HG03108 (cell line): ENCODE data around the gene EXOC3.
"Not testable (repeated sequence)": the region's sequence is repeated elsewhere in the genome, so short reads cannot be mapped to it uniquely, and the experiment has no call there.

Experiments
- ATAC-seq: cut with Tn5 transposase; IDR thresholded peaks from one replicate; pipeline ENCODE4 v1.9.1; 2021; ENCODE audit warnings: moderate library complexity; ENCODE audit not compliant: unreplicated experiment

Gene EXOC3

DNA sequence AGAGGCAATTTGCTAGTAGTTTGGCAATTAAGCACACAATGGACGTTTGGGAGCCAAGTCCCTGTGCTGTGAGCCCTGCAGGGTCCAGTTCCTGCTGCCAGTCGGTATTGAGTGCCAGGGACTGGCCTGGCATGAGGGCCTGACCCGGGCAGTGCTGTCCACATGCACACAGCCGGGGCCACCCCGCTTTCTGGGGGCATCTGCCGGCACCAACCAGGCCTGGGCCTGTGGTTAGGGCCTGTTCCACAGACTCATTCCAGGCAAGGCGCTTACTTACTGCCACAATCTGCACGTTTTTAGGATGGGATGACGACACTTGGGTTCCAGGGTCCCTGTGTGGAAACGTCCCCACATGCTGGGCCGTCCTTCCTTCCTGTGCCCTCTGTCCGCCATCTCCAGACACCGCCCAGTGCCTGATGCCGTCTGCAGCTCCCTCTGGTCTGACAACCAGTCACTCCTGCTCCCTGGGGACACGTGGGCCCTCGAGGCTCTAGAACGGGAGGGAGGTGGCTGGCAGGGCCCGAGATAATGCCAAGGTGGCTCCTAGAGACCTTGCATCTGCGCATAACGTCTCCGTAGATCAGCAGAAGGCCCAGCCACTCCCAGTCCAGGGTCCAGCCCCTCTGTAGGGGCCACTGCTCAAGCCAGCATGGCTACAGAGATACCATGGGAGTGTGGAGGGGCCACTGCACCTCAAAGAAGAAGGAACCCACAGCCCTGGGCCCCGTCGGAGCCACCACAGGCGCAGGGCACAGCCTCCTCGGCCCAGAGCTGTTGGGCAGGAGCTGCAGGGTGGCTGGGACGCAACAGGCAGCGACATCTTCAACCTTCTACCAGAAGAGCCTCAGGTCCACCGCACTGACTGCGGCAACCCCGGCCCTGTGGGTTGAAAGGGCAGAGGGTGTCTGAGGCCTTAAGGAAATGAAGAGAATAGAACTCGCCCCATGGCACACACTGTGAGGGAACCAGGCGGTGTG is 56.5 kb downstream of the EXOC3 start:
- no peak for ATAC-seq

DNA sequence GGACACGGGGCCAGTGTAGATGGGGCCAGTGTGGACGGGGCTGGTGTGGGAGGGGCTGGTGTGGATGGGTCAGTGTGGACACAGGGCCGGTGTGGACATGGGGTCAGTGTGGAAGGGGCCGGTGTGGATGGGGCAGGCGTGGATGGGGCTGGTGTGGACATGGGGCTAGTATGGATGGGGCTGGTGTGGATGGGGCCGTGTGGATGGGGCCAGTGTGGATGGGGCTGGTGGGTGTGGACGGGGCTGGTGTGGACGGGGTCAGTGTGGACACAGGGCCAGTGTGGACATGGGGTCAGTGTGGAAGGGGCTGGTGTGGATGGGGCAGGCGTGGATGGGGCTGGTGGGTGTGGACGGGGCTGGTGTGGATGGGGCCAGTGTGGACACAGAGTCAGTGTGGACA is 57.5 kb downstream of the EXOC3 start:
- no peak for ATAC-seq

DNA sequence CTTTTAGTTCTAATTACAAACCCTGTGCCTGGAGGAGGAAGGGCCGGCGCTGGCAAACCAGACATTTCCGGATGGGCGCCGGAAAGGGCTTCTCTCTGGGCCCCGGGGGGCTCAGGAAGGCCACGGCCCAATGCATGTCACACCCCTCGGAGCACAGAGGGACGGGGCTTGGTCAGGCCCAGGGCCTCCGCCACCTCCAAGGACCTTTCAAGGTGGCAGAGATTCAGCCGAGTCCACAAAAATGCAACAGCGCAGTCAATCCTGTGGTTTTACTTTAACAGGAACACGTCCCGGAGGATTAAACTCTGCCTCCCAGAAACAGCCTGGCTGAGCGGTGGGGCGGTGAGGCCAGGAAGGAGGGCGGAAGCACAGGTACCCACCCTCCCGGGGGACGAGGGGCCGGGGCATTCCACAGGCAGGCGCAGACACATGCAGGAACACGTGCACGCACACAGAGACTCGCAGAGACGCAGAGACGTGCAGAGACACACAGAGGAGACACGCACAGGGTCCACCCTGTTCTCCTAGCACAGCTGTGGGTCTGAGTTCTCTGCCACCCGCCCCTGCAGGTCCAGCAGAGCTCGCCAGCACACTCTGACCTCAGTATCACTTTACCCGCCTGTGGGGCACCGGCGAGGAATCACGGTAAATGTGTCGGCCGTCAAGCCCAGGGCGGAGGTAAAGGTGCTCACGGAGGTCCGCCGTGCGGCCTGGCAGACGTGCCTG is 58.3 kb downstream of the EXOC3 start:
- no peak for ATAC-seq

DNA sequence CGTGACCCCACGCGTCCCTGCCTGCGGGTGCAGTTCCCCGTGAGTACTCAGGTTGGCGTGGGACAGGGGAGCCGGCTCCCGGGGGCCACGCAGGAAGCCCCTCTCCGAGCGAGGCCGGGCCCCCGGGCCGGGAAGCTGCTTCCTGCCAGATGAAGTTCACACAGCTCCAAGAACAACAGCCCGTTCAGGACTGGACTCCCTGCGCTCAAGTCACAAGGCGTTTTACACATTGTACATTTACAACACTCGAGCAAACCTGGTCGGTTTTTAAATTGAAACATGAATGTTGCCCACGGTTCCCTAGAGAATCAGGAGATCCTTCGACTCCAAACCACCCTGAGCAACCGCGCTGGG is 58.8 kb downstream of the EXOC3 start:
- ATAC-seq = no peak

- no peak for ATAC-seq
Measured at GRCh38 chr5:502325-503079, 59.5 kb downstream of the EXOC3 start.

DNA sequence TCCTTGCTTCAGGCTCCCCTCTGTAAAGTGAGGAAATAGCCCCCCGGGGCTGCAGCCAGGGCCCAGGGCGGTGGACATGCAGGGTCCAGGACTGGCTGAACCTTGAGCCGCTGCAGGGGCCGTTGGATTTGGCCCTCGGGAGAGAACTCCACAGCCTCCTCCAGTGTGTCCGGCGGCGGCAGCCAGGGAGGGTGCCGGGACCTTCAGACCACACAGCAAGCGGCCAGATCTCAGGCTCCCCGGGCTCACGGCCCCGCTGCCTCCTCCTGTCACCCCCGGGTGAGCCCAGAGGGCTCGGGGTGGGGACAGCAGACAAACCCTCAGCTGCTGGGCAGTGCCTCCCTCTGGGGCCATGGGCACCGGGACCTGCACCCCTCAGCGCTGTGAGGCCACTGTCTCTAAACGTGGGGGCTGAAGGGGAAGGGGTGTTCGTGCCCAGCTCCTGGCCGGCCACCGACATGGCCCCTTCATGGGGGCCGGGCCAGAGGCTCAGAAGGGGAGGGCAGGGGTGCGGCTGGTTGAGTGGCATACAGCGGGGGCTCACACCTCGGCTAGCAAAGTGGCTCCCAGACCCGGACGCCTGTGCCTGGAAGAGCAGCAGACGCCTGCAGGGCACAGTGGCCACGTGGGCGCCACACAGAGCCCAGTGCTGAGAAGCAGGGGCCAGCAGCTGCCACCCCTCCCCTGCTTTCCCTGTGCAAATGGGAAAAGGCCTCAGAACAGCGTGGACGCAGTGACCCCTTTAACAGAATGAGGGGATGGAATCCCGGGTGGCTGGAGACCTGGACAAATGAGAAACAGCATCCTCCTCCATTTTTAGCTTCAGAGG is 61.6 kb downstream of the EXOC3 start:
- no peak for ATAC-seq

DNA sequence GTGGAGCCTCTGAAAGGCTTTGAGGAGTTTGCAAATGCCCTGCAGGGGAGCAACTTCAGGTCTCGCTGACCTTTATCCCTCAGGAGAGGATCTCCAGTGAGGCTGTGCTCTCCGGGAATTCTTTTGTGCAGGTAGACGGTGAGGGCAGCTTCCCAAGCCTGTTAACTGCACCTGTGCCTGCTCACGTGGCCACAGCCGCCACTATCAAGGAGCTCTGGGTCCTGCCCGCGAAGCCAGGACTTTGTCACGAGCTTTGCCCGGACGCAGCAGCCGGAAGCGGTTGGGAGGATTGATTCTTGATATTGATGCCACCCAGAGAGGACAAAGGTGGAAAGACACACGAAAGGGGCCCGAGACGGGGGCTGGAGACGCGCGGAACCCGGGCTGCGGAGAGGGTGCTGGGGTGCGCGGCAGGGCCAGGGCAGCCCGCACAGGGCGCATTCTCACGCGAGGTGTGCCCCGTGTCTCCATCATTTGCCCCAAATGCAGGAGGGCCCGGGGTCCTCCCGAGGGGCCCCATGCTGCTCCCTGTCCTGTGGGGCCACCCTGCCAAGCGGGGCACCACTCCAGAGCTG is 63.1 kb downstream of the EXOC3 start:
- ATAC-seq = no peak

DNA sequence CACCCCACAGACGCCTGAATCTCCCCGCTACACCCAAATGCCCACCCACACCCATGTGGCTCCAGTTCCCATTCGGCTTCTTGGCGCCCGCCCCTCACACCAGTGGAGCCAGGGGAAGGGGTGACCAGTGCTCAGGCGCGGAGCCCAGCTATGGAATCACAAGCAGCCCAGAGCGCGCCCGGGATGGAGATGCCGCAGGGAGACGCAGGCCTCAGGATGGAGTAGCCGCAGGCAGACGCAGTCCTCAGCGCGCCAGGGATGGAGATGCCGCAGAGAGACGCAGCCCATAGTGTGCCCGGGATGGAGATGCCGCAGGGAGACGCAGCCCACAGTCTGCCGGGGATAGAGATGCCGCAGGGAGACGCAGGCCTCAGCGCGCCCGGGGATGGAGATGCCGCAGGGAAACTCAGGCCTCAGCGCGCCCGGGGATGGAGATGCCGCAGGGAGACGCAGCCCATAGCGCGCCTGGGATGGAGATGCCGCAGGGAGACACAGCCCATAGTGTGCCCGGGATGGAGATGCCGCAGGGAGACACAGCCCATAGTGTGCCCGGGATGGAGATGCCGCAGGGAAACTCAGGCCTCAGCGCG is 65.1 kb downstream of the EXOC3 start:
- not testable (repeated sequence) for ATAC-seq

DNA sequence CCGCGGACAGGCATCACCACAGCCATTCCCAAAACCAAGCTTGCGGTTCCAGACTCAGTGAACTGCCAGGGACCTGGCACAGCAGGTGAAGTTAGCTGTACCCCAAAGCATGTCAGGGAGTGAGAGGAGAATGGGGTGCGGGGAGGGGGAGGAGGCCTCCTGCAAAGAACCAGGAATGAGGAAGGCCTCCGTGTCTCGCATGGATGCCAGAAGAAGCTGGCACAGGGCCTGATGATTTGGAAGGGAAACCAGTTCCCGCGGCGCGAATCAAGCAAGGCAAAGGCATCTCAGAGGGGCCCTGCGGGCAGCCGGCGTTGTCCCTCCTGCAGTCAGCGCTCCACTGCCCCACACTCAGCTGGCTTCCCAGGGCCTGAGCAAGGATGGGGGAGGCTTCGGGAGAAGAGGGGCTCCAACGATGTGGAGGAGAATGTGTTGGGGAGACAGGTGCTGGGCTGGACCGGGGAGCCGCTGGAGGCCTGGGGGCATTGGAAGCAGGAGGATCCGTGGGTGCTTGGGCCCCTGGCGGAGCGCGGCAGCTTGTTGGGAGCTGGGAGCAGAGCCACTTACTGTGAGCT is 66.7 kb downstream of the EXOC3 start:
- ATAC-seq = no peak

- no peak for ATAC-seq
Measured at GRCh38 chr5:510521-510920, 67.5 kb downstream of the EXOC3 start.

DNA sequence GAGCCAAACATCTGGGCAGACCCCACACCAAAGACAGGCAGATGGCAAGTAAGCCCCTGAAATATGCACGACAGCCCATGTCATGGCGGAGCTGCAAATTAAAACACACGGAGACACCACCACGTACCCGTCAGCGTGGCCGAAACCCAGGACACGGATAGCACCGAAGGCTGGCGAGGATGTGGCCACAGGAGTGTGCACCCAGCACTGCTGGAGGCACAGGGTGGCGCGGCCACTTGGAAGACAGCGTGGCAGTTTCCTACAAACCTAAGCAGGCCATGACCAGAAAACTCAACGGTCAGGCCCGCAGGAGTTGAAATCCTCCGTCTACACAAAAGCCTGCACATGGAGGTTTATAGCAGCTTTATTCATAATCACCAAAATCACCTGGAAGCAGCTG is 68.5 kb downstream of the EXOC3 start:
- ATAC-seq = no peak

DNA sequence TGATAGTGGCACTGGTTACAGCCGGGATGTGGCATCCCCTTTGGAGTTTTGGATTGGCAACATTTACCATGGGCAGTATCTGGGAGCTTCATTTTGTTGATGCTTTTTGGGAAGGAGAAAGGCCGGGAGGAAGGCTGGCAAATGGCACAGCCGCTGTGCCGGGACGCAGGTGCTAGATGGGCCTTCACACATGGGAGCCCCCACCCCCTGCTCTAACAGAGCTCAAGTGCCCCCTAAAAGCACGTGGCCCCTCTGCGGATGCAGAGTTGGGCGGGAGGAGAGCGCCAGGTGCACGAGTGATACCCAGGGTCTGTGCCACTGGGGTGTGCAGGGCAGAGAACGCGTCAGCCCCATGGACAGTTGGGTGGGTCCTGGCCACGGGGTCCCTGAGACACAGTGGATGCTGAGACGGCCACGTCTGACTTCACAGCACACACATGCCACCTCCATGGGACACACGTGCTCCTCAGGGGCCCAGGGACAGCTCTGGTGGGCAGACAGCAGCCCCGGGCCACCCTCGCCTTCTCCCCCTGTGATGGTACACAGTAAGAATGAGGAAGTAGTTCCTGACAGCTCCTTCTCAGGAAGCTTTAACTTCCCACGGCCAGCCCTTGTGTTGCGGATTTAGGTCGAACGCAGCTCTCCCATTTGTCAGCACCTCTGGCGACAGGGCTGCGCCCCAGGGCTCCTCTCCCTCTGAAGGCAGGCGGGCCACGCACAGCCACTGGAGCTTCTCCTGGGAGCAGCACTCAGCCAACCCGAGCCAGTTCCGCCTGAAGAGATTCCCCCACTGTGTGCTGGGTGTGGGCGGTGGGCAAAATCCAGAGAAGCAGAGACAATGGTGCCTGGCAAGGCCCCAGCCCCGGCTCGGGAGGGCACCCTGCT is 70.5 kb downstream of the EXOC3 start:
- ATAC-seq = no peak

GRCh38 chr5:514101-514485 is 71.1 kb downstream of the EXOC3 start:
- ATAC-seq = no peak

GRCh38 chr5:514673-515072 is 71.7 kb downstream of the EXOC3 start:
- ATAC-seq = no peak

GRCh38 chr5:515273-515836 is 72.4 kb downstream of the EXOC3 start:
- ATAC-seq = no peak

- no peak for ATAC-seq
Measured at GRCh38 chr5:516338-516925, 73.5 kb downstream of the EXOC3 start.
